ENCODE data around the gene URB1.
A peak's percentile ranks its signal among the peaks of the same experiment; 100 is the strongest.

The URB1 gene

DNA sequence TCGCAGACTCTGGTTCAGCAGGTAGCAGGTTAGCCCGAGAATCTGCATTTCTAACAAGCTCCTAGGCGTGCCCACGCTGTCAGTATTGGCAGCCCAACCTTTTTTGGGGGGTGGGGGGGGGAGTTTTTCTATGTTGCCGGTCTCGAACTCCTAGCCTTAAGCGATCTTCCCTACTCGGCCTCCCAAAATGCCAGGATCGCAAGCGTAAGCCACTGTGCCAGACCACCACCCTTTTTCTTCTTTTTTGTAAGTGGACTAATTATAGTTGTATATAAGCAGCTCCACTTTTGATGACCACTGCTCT, 113.5 kb downstream of the URB1 start (continued):
- TF ChIP-seq, protein P1, sequence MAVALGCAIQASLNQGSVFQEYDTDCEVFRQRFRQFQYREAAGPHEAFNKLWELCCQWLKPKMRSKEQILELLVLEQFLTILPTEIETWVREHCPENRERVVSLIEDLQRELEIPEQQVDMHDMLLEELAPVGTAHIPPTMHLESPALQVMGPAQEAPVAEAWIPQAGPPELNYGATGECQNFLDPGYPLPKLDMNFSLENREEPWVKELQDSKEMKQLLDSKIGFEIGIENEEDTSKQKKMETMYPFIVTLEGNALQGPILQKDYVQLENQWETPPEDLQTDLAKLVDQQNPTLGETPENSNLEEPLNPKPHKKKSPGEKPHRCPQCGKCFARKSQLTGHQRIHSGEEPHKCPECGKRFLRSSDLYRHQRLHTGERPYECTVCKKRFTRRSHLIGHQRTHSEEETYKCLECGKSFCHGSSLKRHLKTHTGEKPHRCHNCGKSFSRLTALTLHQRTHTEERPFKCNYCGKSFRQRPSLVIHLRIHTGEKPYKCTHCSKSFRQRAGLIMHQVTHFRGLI (tag by site-specific recombination; IDR thresholded peaks at IDR 0.05) = peak; percentile 47; the same call in 1 of the 2 replicates
- TF ChIP-seq, protein P2, sequence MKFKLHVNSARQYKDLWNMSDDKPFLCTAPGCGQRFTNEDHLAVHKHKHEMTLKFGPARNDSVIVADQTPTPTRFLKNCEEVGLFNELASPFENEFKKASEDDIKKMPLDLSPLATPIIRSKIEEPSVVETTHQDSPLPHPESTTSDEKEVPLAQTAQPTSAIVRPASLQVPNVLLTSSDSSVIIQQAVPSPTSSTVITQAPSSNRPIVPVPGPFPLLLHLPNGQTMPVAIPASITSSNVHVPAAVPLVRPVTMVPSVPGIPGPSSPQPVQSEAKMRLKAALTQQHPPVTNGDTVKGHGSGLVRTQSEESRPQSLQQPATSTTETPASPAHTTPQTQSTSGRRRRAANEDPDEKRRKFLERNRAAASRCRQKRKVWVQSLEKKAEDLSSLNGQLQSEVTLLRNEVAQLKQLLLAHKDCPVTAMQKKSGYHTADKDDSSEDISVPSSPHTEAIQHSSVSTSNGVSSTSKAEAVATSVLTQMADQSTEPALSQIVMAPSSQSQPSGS (tag by site-specific recombination; IDR thresholded peaks at IDR 0.05; ENCODE audit: low read depth) = 0 out of 2 replicates have a peak, but pooled peaks have one; percentile 2
- peak; percentile 9; the same call in 1 of the 2 replicates for TF ChIP-seq ZBTB17 (tag by site-specific recombination; IDR thresholded peaks at IDR 0.05)
- TF ChIP-seq ZNF621 (tag by site-specific recombination; IDR thresholded peaks at IDR 0.05) = no peak
- TF ChIP-seq, protein P3, sequence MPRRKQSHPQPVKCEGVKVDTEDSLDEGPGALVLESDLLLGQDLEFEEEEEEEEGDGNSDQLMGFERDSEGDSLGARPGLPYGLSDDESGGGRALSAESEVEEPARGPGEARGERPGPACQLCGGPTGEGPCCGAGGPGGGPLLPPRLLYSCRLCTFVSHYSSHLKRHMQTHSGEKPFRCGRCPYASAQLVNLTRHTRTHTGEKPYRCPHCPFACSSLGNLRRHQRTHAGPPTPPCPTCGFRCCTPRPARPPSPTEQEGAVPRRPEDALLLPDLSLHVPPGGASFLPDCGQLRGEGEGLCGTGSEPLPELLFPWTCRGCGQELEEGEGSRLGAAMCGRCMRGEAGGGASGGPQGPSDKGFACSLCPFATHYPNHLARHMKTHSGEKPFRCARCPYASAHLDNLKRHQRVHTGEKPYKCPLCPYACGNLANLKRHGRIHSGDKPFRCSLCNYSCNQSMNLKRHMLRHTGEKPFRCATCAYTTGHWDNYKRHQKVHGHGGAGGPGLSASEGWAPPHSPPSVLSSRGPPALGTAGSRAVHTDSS (tag by site-specific recombination; IDR thresholded peaks at IDR 0.05) = no peak
- no peak for TF ChIP-seq ZNF324 (tag by site-specific recombination; IDR thresholded peaks at IDR 0.05)
- TF ChIP-seq ZNF341 (tag by site-specific recombination; IDR thresholded peaks at IDR 0.05; ENCODE audit: low read depth) = no peak

DNA sequence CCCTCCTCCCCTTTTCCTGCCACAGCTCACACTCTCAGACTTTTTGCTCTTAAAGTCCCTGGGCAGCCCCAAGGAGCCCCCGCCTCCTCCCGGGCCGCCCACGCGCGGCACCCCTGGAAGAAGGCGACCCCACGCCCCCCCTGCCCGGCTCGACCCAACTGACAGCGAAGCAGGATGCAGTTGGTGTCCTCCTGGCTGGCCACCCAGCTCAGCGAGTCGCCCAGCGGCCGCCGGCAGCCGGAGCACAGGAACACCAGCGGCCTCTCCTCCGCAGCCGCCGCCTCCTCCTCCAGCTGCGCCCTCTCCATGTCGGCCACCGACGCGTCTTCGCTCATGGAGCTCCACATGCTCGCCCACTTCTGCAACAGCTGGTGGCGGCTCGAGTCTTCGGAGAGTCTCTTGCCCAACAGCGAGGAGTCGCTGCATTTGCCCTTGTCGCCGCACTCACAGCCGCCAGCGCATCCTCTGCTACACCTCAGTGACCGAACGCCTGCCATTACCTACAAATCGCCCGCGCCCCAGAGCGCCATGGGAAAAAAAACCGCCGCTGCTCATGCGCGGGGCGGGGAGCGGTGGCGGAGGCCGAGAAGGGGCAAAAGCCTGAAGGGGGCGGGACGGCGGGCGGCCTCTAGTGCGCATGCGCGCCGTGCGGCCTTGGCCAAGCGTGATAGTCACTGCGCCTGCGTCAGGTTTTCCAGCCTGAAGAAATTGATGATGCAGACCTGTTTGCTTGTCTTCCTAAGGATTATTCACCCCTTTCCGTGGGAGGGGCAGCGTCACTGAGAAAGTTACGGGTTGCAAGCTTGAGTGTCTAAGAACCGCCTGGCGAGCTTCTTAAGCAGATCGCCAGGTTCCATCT, 114.1 kb downstream of the URB1 start, which contains the start of gene MIS18A:
MIS18A (minus strand) TSS at position 532 of the 859 bp plus-strand sequence; CDS start at position 497, 35 bp downstream.
- Histone ChIP-seq H3K27ac (ENCODE audit: extremely low read depth, low read depth, low read length) (peak within 1 kb of the TSS; percentile 72), H3K9me3 (ENCODE audit: control insufficient read depth, insufficient read depth, low read depth, low read length) (no peaks in the 10 kb centered on the region), H3K36me3 (ENCODE audit: control insufficient read depth in 2 of 2, insufficient read depth in 1 of 2, low read length in 2 of 2) (peaks cover 11 to 12% of the 10 kb centered on the region in 2 experiments), H3K4me3 (ENCODE audit: low read depth, low read length) (peak within 1 kb of the TSS; percentile 98), H3K4me1 (ENCODE audit: control insufficient read depth, insufficient read depth, low read length) (peaks cover 6% of the 10 kb centered on the region; the same call in 1 of the 2 replicates)
- POLR2A ChIA-PET = interaction anchor here (0.6 to 1.5 kb wide), 9 partner anchors 9 to 828 kb away, joined by 3 to 7 read pairs (median 4); partner anchors contain the start of genes HUNK and PAXBP1
- CTCF ChIA-PET = interaction anchor here (0.6 to 1.9 kb wide), 3 partner anchors 22 to 289 kb away, joined by 3 to 6 read pairs (median 3); no protein-coding TSS in a partner anchor
- TF ChIP-seq ZNF335 (tag by site-specific recombination; conservative IDR thresholded peaks at IDR 0.05) (peak; percentile 78), ZNF623 (tag by site-specific recombination; IDR thresholded peaks at IDR 0.05) (no peak), SP3 (tag by site-specific recombination; IDR thresholded peaks at IDR 0.05) (peak; percentile 79), BCL11B (tag by site-specific recombination; IDR thresholded peaks at IDR 0.05; ENCODE audit: low read depth) (no peak), GLIS1 (tag by site-specific recombination; IDR thresholded peaks at IDR 0.05) (no peak), ZBTB21 (tag by site-specific recombination; IDR thresholded peaks at IDR 0.05) (peak; percentile 47), ZNF19 (tag by site-specific recombination; IDR thresholded peaks at IDR 0.05; ENCODE audit: low read depth) (no peak), ZBTB7A (tag by site-specific recombination; IDR thresholded peaks at IDR 0.05; ENCODE audit: low read depth) (peak; percentile 58; the same call in 1 of the 2 replicates), ZNF24 (tag by site-specific recombination; IDR thresholded peaks at IDR 0.05) (peak; percentile 82), ZNF521 (tag by site-specific recombination; IDR thresholded peaks at IDR 0.05) (no peak), ZNF473 (tag by site-specific recombination; IDR thresholded peaks at IDR 0.05) (no peak), ZNF768 (tag by site-specific recombination; IDR thresholded peaks at IDR 0.05) (no peak), ZBTB1 (tag by site-specific recombination; IDR thresholded peaks at IDR 0.05) (0 out of 2 replicates have a peak, but pooled peaks have one; percentile 16), ZNF211 (tag by site-specific recombination; IDR thresholded peaks at IDR 0.05; ENCODE audit: low read depth) (no peak), GLIS2 (tag by site-specific recombination; IDR thresholded peaks at IDR 0.05) (no peak), SP2 (tag by site-specific recombination; IDR thresholded peaks at IDR 0.05) (peak; percentile 79), ZNF248 (tag by site-specific recombination; IDR thresholded peaks at IDR 0.05) (no peak), ZNF76 (tag by site-specific recombination; IDR thresholded peaks at IDR 0.05; ENCODE audit: borderline replicate concordance, low read depth) (peak; percentile 94)
- TF ChIP-seq, protein P4, sequence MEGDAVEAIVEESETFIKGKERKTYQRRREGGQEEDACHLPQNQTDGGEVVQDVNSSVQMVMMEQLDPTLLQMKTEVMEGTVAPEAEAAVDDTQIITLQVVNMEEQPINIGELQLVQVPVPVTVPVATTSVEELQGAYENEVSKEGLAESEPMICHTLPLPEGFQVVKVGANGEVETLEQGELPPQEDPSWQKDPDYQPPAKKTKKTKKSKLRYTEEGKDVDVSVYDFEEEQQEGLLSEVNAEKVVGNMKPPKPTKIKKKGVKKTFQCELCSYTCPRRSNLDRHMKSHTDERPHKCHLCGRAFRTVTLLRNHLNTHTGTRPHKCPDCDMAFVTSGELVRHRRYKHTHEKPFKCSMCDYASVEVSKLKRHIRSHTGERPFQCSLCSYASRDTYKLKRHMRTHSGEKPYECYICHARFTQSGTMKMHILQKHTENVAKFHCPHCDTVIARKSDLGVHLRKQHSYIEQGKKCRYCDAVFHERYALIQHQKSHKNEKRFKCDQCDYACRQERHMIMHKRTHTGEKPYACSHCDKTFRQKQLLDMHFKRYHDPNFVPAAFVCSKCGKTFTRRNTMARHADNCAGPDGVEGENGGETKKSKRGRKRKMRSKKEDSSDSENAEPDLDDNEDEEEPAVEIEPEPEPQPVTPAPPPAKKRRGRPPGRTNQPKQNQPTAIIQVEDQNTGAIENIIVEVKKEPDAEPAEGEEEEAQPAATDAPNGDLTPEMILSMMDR (tag by site-specific recombination; IDR thresholded peaks at IDR 0.05) = peak; percentile 98
- TF ChIP-seq, protein P1 (tag by site-specific recombination; IDR thresholded peaks at IDR 0.05) = peak; percentile 56; the same call in 1 of the 2 replicates
- TF ChIP-seq, protein P3 (tag by site-specific recombination; IDR thresholded peaks at IDR 0.05) = no peak

Measured in HEK293 (cell line).